ENCODE data around the gene POLR1A. TPM values are rescaled to one million over a fixed set of nuclear protein-coding genes. Genes with fewer than 3 reads are reported as not detected.

POLR1A gene
- total RNA-seq, 1 experiment from 2014 or later: 62.7 TPM

DNA sequence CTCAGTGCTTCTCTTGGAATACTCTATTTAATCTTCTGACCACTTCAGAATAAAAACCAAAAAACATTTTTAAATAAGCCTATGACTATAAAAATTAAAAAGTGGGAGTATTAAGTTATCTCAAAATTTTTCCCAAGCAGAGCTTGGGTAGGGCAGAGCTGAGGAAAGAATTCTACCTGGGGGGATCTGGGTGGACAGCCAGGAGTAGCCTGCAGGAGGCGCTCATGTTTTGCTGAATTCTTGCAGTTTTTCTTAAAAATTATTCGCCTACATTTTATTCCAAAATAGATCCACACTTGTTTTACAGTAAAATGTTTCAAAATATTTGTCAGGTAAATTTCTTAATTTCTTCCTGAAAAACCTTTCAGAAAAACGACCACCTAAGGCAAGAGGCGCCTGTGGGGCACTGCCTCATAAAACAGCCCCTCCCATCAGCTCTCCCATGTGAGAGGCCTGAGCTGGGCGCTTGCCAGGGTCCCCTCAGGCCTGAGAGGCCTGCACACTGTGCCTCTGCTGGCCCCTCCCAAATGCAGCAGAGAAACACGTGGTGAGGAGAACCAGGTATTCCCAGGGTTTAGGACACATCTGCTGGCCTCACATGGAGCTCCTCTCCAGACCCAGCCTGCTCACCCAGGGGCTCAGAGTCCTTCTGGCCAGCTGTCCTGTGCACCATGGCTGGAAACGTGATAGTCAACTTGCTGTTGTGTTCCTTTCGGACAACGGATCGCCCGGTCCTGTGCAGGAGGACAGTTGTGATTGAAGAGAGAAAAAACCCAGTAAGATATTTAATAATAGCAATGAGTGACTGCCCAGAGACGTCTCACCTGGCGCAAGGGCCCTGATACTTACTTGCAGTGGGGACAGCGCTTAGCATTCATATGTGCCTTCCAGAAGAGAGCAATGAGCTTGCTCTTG lies 17.5 kb downstream of the POLR1A start:
- no peak overlapping the region for H3K14ac ChIP-seq (ENCODE audit: insufficient read depth, low read length)
- no peak overlapping the region for H4K5ac ChIP-seq (ENCODE audit: insufficient read length, low read depth, low read length)
- no peak overlapping the region for H3K4me3 Mint-ChIP-seq
- H4K20me1 ChIP-seq (ENCODE audit: control insufficient read depth, insufficient read depth, insufficient read length): no peaks in the 10 kb centered on the region
- H3K9me3 Mint-ChIP-seq: no peaks in the 10 kb centered on the region
- peak overlapping the region in 2 of 3 experiments; percentile 49 to 78; a peak in 3 of 7 replicates for H3K27ac Mint-ChIP-seq
- H3K4me1 ChIP-seq (ENCODE audit: insufficient read depth, low read length): no peaks in the 10 kb centered on the region
- no peak overlapping the region for H3K23ac ChIP-seq (ENCODE audit: insufficient read length, low read depth, low read length)
- no peak overlapping the region for H2BK120ac ChIP-seq (ENCODE audit: low read depth, low read length, poor library complexity, severe bottlenecking)
- H3K9me3 ChIP-seq (ENCODE audit: control insufficient read depth, low read depth, low read length): no peaks in the 10 kb centered on the region
- no peak overlapping the region for H3K18ac ChIP-seq (ENCODE audit: insufficient read length, low read depth, low read length)
- H3K79me2 ChIP-seq (ENCODE audit: insufficient read depth, low read length): no peaks in the 10 kb centered on the region
- no peak overlapping the region for H2AK5ac ChIP-seq (ENCODE audit: insufficient read length, low read length)
- H2BK20ac ChIP-seq (ENCODE audit: low read depth, low read length, poor library complexity, severe bottlenecking): no peak overlapping the region
- no peak overlapping the region for H3K9ac ChIP-seq (ENCODE audit: extremely low read depth, insufficient read length, low read length)
- no peak overlapping the region for H2BK12ac ChIP-seq (ENCODE audit: insufficient read length, low read depth, low read length)
- H3K4ac ChIP-seq (ENCODE audit: low read depth, low read length): no peak overlapping the region
- no peak overlapping the region for H2AFZ ChIP-seq (ENCODE audit: low read length)
- no peak overlapping the region for H2BK5ac ChIP-seq (ENCODE audit: insufficient read length, low read length)
- H3K27me3 ChIP-seq (ENCODE audit: insufficient read depth, low read length): no peaks in the 10 kb centered on the region
- no peaks in the 10 kb centered on the region for H3K27me3 Mint-ChIP-seq (ENCODE audit: low read depth)
- no peak overlapping the region for H2BK15ac ChIP-seq (ENCODE audit: low read depth, low read length)
- no peaks in the 10 kb centered on the region for H3K23me2 ChIP-seq (ENCODE audit: insufficient read length, low read depth, low read length, poor library complexity, severe bottlenecking)
- TF ChIP-seq, protein P1, sequence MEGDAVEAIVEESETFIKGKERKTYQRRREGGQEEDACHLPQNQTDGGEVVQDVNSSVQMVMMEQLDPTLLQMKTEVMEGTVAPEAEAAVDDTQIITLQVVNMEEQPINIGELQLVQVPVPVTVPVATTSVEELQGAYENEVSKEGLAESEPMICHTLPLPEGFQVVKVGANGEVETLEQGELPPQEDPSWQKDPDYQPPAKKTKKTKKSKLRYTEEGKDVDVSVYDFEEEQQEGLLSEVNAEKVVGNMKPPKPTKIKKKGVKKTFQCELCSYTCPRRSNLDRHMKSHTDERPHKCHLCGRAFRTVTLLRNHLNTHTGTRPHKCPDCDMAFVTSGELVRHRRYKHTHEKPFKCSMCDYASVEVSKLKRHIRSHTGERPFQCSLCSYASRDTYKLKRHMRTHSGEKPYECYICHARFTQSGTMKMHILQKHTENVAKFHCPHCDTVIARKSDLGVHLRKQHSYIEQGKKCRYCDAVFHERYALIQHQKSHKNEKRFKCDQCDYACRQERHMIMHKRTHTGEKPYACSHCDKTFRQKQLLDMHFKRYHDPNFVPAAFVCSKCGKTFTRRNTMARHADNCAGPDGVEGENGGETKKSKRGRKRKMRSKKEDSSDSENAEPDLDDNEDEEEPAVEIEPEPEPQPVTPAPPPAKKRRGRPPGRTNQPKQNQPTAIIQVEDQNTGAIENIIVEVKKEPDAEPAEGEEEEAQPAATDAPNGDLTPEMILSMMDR (conservative IDR thresholded peaks at IDR 0.05): peak; percentile 79
- WGBS (ENCODE audit: extremely low coverage, insufficient read length, low lambda C conversion rate): no CpG with 5 or more reads among the region's 14 CpGs
- H3K56ac ChIP-seq (ENCODE audit: insufficient read length, low read depth, low read length): no peak overlapping the region
- DNase-seq: no peak
- H3K4me2 ChIP-seq (ENCODE audit: insufficient read depth, insufficient read length, low read length): no peak overlapping the region
- no peak overlapping the region for H3T11ph ChIP-seq (ENCODE audit: low read length)
- H4K8ac ChIP-seq (replicated peaks; ENCODE audit: insufficient read length, low read depth, low read length): no peak overlapping the region
- H3K36me3 Mint-ChIP-seq (ENCODE audit: insufficient read depth in 1 of 3, low read depth in 3 of 3): peaks cover 34 to 85% (median 48%) of the 10 kb centered on the region in 3 experiments; a peak in 6 of 7 replicates
- no peaks in the 10 kb centered on the region for H3K4me1 Mint-ChIP-seq
- H3K27ac ChIP-seq (ENCODE audit: insufficient read length, low read depth, low read length): no peak overlapping the region
- H3K79me1 ChIP-seq (ENCODE audit: insufficient read depth, low read depth, low read length, poor library complexity, severe bottlenecking): no peaks in the 10 kb centered on the region
- H4K91ac ChIP-seq (ENCODE audit: insufficient read length, low read depth, low read length): no peak overlapping the region
